ENCODE results near the gene ASTE1.

ASTE1 gene

DNA sequence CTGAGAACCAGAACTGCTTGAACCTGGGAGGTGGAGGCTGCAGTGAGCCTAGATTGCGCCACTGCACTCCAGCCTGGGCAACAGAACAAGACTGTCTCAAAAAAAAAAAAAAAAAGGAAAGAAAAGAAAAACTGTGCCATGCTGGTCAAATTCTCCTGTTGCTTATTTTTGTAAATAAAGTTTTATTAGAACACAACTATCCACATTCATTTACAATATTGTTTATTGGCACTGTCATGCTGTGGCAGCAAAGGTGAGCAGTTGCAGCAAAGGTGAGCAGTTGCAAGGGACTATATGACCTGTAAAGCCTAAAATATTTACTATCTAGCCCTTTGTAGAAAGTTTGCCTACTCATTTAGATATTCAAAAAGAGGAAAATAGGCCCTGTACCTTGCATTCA is 18.3 kb downstream of the ASTE1 start:
- no peak overlapping the region for H3K4me3 ChIP-seq (ENCODE audit: low read depth, low read length)
- CTCF ChIA-PET, result no interaction called here
- H3K36me3 ChIP-seq (ENCODE audit: control insufficient read depth in 2 of 2, insufficient read depth in 1 of 2, low read length in 2 of 2), result peaks cover 0 to 53% of the 10 kb centered on the region in 2 experiments; a peak in 2 of 3 replicates
- POLR2A ChIA-PET, result no interaction called here
- no peaks in the 10 kb centered on the region for H3K4me1 ChIP-seq (ENCODE audit: control insufficient read depth, insufficient read depth, low read length)
- no peaks in the 10 kb centered on the region for H3K9me3 ChIP-seq (ENCODE audit: control insufficient read depth, insufficient read depth, low read depth, low read length)
- H3K27ac ChIP-seq (ENCODE audit: extremely low read depth, low read depth, low read length), result no peak overlapping the region
- TF ChIP-seq ZNF510 (tag by site-specific recombination; IDR thresholded peaks at IDR 0.05; ENCODE audit: insufficient replicate concordance) (no peak), ZNF677 (tag by site-specific recombination; IDR thresholded peaks at IDR 0.05) (no peak), ZSCAN16 (tag by site-specific recombination; IDR thresholded peaks at IDR 0.05) (no peak), ZNF560 (tag by site-specific recombination; IDR thresholded peaks at IDR 0.05; ENCODE audit: borderline replicate concordance) (no peak), ZNF169 (tag by site-specific recombination; IDR thresholded peaks at IDR 0.05) (no peak), KLF16 (tag by site-specific recombination; IDR thresholded peaks at IDR 0.05) (no peak), ZNF626 (tag by site-specific recombination; IDR thresholded peaks at IDR 0.05) (no peak), ZNF184 (tag by site-specific recombination; IDR thresholded peaks at IDR 0.05) (no peak)
- TF ChIP-seq, protein P1, sequence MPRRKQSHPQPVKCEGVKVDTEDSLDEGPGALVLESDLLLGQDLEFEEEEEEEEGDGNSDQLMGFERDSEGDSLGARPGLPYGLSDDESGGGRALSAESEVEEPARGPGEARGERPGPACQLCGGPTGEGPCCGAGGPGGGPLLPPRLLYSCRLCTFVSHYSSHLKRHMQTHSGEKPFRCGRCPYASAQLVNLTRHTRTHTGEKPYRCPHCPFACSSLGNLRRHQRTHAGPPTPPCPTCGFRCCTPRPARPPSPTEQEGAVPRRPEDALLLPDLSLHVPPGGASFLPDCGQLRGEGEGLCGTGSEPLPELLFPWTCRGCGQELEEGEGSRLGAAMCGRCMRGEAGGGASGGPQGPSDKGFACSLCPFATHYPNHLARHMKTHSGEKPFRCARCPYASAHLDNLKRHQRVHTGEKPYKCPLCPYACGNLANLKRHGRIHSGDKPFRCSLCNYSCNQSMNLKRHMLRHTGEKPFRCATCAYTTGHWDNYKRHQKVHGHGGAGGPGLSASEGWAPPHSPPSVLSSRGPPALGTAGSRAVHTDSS (tag by site-specific recombination; IDR thresholded peaks at IDR 0.05), result no peak

DNA sequence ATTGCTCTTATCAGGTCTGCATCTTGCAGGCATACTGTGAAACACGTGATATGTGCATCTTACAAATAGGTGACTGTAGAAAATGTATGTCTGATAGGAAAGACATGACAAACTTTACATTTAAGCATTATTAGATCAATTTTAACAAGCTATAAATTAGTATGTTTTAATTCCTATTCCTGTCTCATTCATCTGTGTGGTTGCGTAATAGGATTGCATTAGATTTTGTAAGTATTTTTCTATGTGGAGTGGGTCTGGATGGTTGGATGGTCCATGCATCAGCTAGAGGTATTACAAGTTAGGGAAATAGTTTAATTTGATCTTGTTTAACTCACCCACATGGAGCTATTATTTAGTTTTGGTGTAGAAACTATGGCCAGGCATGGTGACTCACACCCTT is 18.8 kb downstream of the ASTE1 start:
- Histone ChIP-seq H3K9me3 (ENCODE audit: control insufficient read depth, insufficient read depth, low read depth, low read length) (no peaks in the 10 kb centered on the region), H3K36me3 (ENCODE audit: control insufficient read depth in 2 of 2, insufficient read depth in 1 of 2, low read length in 2 of 2) (peaks cover 0 to 50% of the 10 kb centered on the region in 2 experiments; a peak in 2 of 3 replicates), H3K4me1 (ENCODE audit: control insufficient read depth, insufficient read depth, low read length) (no peaks in the 10 kb centered on the region), H3K27ac (ENCODE audit: extremely low read depth, low read depth, low read length) (no peak overlapping the region), H3K4me3 (ENCODE audit: low read depth, low read length) (no peak overlapping the region)
- ChIA-PET POLR2A (no interaction called here), CTCF (no interaction called here)
- TF ChIP-seq KLF1 (tag by site-specific recombination; IDR thresholded peaks at IDR 0.05) (no peak), KLF9 (tag by site-specific recombination; IDR thresholded peaks at IDR 0.05; ENCODE audit: low read depth) (no peak), ZBTB7A (tag by site-specific recombination; IDR thresholded peaks at IDR 0.05; ENCODE audit: low read depth) (no peak), ZSCAN30 (tag by site-specific recombination; IDR thresholded peaks at IDR 0.05) (no peak), ZNF76 (tag by site-specific recombination; IDR thresholded peaks at IDR 0.05; ENCODE audit: borderline replicate concordance, low read depth) (no peak), SP2 (tag by site-specific recombination; IDR thresholded peaks at IDR 0.05) (no peak), ZNF354C (tag by site-specific recombination; IDR thresholded peaks at IDR 0.05; ENCODE audit: borderline replicate concordance, low read depth) (no peak), ZNF623 (tag by site-specific recombination; IDR thresholded peaks at IDR 0.05) (no peak), TRIM28 (IDR thresholded peaks at IDR 0.05; ENCODE audit: borderline replicate concordance, low read length) (no peak), ZEB2 (tag by site-specific recombination; IDR thresholded peaks at IDR 0.05) (no peak), ZSCAN18 (tag by site-specific recombination; IDR thresholded peaks at IDR 0.05) (no peak), ZXDB (tag by site-specific recombination; IDR thresholded peaks at IDR 0.05) (no peak)

DNA sequence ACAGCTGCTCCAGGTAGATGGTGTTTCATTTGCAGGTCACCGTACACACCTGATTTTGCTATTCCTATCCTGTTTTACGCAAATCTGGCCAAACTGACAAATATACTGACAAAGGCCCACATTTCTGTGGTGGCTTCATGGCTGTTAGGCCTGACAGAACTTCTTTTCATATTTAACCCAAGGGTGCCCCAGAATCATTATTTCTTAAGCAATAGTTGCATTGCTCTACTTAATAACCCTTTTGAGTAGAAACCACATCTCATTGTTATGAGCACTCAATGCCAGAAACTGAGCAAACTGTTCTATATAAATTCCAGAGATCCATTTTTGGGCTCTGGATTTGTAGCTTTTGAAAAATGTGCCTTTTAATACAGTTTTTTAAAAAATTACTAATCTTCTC is 19.4 kb downstream of the ASTE1 start:
- ChIA-PET POLR2A (no interaction called here), CTCF (no interaction called here)
- no peaks in the 10 kb centered on the region for H3K4me1 ChIP-seq (ENCODE audit: control insufficient read depth, insufficient read depth, low read length)
- no peak overlapping the region for H3K27ac ChIP-seq (ENCODE audit: extremely low read depth, low read depth, low read length)
- no peak overlapping the region for H3K4me3 ChIP-seq (ENCODE audit: low read depth, low read length)
- no peaks in the 10 kb centered on the region for H3K9me3 ChIP-seq (ENCODE audit: control insufficient read depth, insufficient read depth, low read depth, low read length)
- peaks cover 0 to 44% of the 10 kb centered on the region in 2 experiments; a peak in 2 of 3 replicates for H3K36me3 ChIP-seq (ENCODE audit: control insufficient read depth in 2 of 2, insufficient read depth in 1 of 2, low read length in 2 of 2)
- TF ChIP-seq ZNF114 (tag by site-specific recombination; IDR thresholded peaks at IDR 0.05) (no peak), ZNF121 (tag by site-specific recombination; IDR thresholded peaks at IDR 0.05) (no peak), ZNF747 (tag by site-specific recombination; IDR thresholded peaks at IDR 0.05) (no peak), ZNF571 (tag by site-specific recombination; IDR thresholded peaks at IDR 0.05) (no peak), ZNF184 (tag by site-specific recombination; IDR thresholded peaks at IDR 0.05) (no peak), ZNF624 (tag by site-specific recombination; IDR thresholded peaks at IDR 0.05) (no peak), ZNF133 (tag by site-specific recombination; IDR thresholded peaks at IDR 0.05) (no peak), ZNF600 (tag by site-specific recombination; IDR thresholded peaks at IDR 0.05) (no peak), GLI4 (tag by site-specific recombination; IDR thresholded peaks at IDR 0.05) (no peak), HOXA7 (CRISPR knock-in tag; IDR thresholded peaks at IDR 0.05; ENCODE audit: borderline replicate concordance) (no peak), ZNF311 (tag by site-specific recombination; IDR thresholded peaks at IDR 0.05; ENCODE audit: borderline replicate concordance) (no peak), ZNF660 (tag by site-specific recombination; IDR thresholded peaks at IDR 0.05) (no peak), ZNF777 (tag by site-specific recombination; IDR thresholded peaks at IDR 0.05; ENCODE audit: borderline replicate concordance) (no peak)
